Activated CD8-positive, alpha-beta T cell treated with anti-CD3 and anti-CD28 coated beads, Interleukin-2, amount 10 ng/mL, durations not matched to agents 7 days and 5 days (primary cell): ENCODE measurements around the gene LBX2. TPM values are rescaled to one million over a fixed set of nuclear protein-coding genes. Genes with fewer than 3 reads are reported as not detected.
"Not testable (repeated sequence)": the region's sequence is repeated elsewhere in the genome, so short reads cannot be mapped to it uniquely, and the experiment has no call there.

ENCODE experiments used
- ATAC-seq: fragments of 150-1000 bp; cut with Tn5 transposase; one replicate; pipeline ENCODE4 v1.10.0; 2021; ENCODE audit warnings: moderate library complexity
- CTCF ChIA-PET: fragments of 350-600 bp; sonication (Branson Sonifier 250); formaldehyde crosslinking; loops from one replicate; lab custom pipeline; 2021; ENCODE audit warnings: antibody characterized with exemption; lab: Charles Lee
- POLR2A ChIA-PET: fragments of 350-600 bp; sonication (Branson Sonifier 250); formaldehyde crosslinking; loops from one replicate; lab custom pipeline; 2021; ENCODE audit warnings: antibody characterized with exemption; lab: Charles Lee
- DNase-seq: peaks from one replicate; pipeline ENCODE4 v3.0.0-alpha.2; 2020
- H3K27ac Mint-ChIP-seq: one replicate; pipeline ENCODE4 v1.8.0; 2021; ENCODE audit warnings: mild to moderate bottlenecking, mixed read lengths
- H3K27me3 Mint-ChIP-seq: one replicate; pipeline ENCODE4 v1.8.0; 2021; ENCODE audit warnings: low read depth, mixed read lengths
- H3K36me3 Mint-ChIP-seq: one replicate; pipeline ENCODE4 v1.8.0; 2021; ENCODE audit warnings: low read depth, mixed read lengths
- H3K4me1 Mint-ChIP-seq: one replicate; pipeline ENCODE4 v1.8.0; 2021; ENCODE audit warnings: low read depth, mixed read lengths
- H3K4me3 Mint-ChIP-seq: one replicate; pipeline ENCODE4 v1.8.0; 2021; ENCODE audit warnings: mild to moderate bottlenecking, mixed read lengths
- H3K9me3 Mint-ChIP-seq: one replicate; pipeline ENCODE4 v1.8.0; 2022; ENCODE audit warnings: mixed read lengths; ENCODE audit not compliant: insufficient read depth
- total RNA-seq, 2 experiments: library from RNA; stranded (reverse); gene quantifications; one replicate each; pipeline ENCODE4 v1.2.3, GENCODE V29; 2021

The LBX2 gene
- total RNA-seq, 2 experiments from 2014 or later, result 0.32 to 0.68 TPM

GRCh38 chr2:74493546-74493945, 5.9 kb downstream of the LBX2 start:
- Mint-ChIP-seq H3K4me1 (peaks cover 12% of the 10 kb centered on the region), H3K27me3 (peaks cover 6% of the 10 kb centered on the region), H3K27ac (no peak overlapping the region), H3K4me3 (no peak overlapping the region), H3K36me3 (peaks cover 42% of the 10 kb centered on the region), H3K9me3 (no peaks in the 10 kb centered on the region)
- ChIA-PET CTCF (interaction anchor here (0.6 to 1.4 kb wide), 5 partner anchors 11 to 443 kb away, joined by 3 to 9 read pairs (median 3); partner anchors contain the start of genes CCDC142, MOGS, MRPL53 and TTC31), POLR2A (interaction anchor here (1.1 to 1.7 kb wide), 2 partner anchors 10 kb away, joined by 3 to 6 read pairs; partner anchors contain the start of gene TTC31)
- DNase-seq (no peak), ATAC-seq (no peak)

- CTCF ChIA-PET, result interaction anchor here (0.7 to 1.1 kb wide), 3 partner anchors 8 to 19 kb away, joined by 3 read pairs; partner anchors contain the start of gene MRPL53
- ATAC-seq (no peak), DNase-seq (no peak)
- Mint-ChIP-seq H3K4me3 (no peak overlapping the region), H3K4me1 (peaks cover 1% of the 10 kb centered on the region), H3K9me3 (no peaks in the 10 kb centered on the region), H3K36me3 (peaks cover 42% of the 10 kb centered on the region), H3K27ac (no peak overlapping the region), H3K27me3 (no peaks in the 10 kb centered on the region)
- POLR2A ChIA-PET, result interaction anchor here (0.6 to 1.2 kb wide), 2 partner anchors 8 to 40 kb away, joined by 3 read pairs; no protein-coding TSS in a partner anchor
Measured at GRCh38 chr2:74491648-74492544, 7.5 kb downstream of the LBX2 start.

DNA sequence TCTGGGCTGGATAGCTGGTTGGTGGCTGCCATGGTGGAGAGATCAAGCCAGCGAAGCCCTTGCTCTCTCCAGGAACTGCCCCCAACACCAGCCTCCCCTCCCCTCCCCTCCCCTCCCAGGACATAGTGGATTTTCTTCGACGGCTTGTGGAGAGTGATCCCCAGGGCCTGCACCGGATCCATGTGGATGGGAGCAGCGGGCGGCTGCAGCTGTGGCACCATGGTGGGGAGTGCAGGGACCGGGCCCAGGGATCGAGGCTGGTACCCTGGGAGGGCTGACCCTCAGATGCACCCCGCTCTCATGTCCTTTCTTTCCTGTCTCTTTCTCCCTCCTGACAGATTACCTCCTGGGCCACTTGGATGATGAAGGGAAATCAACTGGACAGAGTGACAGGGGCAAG, 9.5 kb downstream of the LBX2 start:
- Mint-ChIP-seq H3K9me3 (no peaks in the 10 kb centered on the region), H3K27me3 (no peaks in the 10 kb centered on the region), H3K4me1 (peaks cover 3% of the 10 kb centered on the region), H3K27ac (no peak overlapping the region), H3K4me3 (no peak overlapping the region), H3K36me3 (peaks cover 53% of the 10 kb centered on the region)
- ATAC-seq (no peak), DNase-seq (no peak)
- CTCF ChIA-PET, result no interaction called here
- POLR2A ChIA-PET, result no interaction called here

- DNase-seq, result no peak
- no peak for ATAC-seq
- peaks cover 48% of the 10 kb centered on the region for H3K36me3 Mint-ChIP-seq
- H3K4me1 Mint-ChIP-seq, result peaks cover 7% of the 10 kb centered on the region
- H3K27me3 Mint-ChIP-seq, result no peaks in the 10 kb centered on the region
- ChIA-PET CTCF (interaction anchor here (1.8 kb wide), 1 partner anchor 43 kb away, joined by 5 read pairs; no protein-coding TSS in a partner anchor), POLR2A (interaction anchor here (1.4 kb wide), 1 partner anchor 9 kb away, joined by 6 read pairs; no protein-coding TSS in a partner anchor)
- H3K27ac Mint-ChIP-seq, result no peak overlapping the region
- no peaks in the 10 kb centered on the region for H3K9me3 Mint-ChIP-seq
- H3K4me3 Mint-ChIP-seq, result no peak overlapping the region
Measured at GRCh38 chr2:74488643-74489481, 10.5 kb downstream of the LBX2 start.

- Mint-ChIP-seq H3K9me3 (no peaks in the 10 kb centered on the region), H3K36me3 (peaks cover 44% of the 10 kb centered on the region), H3K27ac (no peak overlapping the region), H3K4me1 (peaks cover 21% of the 10 kb centered on the region), H3K27me3 (no peaks in the 10 kb centered on the region), H3K4me3 (no peak overlapping the region)
- no peak for DNase-seq
- ATAC-seq, result no peak
- CTCF ChIA-PET, result interaction anchor here (7.0 kb wide), 1 partner anchor 45 kb away, joined by 76 read pairs; the partner anchor contains the start of genes AUP1 and HTRA2
- POLR2A ChIA-PET, result no interaction called here
Measured at GRCh38 chr2:74486141-74486540, 13.3 kb downstream of the LBX2 start.

- Mint-ChIP-seq H3K4me1 (peaks cover 41% of the 10 kb centered on the region), H3K27ac (peak overlapping the region; percentile 100), H3K36me3 (peaks cover 43% of the 10 kb centered on the region), H3K4me3 (peak overlapping the region; percentile 100)
- H3K9me3 Mint-ChIP-seq, ATAC-seq, DNase-seq, H3K27me3 Mint-ChIP-seq: not testable (repeated sequence)
- POLR2A ChIA-PET, result interaction anchor here (0.6 to 4.1 kb wide), 9 partner anchors 9 to 1307 kb away, joined by 3 to 39 read pairs (median 11); partner anchors contain the start of genes AUP1, HTRA2, INO80B and MOGS
- CTCF ChIA-PET, result interaction anchor here (1.0 to 7.0 kb wide), 17 partner anchors 9 to 118 kb away, joined by 3 to 101 read pairs (median 11); partner anchors contain the start of genes AUP1, HTRA2, INO80B and LBX2
Measured at GRCh38 chr2:74483675-74484164, 15.7 kb downstream of the LBX2 start.

DNA sequence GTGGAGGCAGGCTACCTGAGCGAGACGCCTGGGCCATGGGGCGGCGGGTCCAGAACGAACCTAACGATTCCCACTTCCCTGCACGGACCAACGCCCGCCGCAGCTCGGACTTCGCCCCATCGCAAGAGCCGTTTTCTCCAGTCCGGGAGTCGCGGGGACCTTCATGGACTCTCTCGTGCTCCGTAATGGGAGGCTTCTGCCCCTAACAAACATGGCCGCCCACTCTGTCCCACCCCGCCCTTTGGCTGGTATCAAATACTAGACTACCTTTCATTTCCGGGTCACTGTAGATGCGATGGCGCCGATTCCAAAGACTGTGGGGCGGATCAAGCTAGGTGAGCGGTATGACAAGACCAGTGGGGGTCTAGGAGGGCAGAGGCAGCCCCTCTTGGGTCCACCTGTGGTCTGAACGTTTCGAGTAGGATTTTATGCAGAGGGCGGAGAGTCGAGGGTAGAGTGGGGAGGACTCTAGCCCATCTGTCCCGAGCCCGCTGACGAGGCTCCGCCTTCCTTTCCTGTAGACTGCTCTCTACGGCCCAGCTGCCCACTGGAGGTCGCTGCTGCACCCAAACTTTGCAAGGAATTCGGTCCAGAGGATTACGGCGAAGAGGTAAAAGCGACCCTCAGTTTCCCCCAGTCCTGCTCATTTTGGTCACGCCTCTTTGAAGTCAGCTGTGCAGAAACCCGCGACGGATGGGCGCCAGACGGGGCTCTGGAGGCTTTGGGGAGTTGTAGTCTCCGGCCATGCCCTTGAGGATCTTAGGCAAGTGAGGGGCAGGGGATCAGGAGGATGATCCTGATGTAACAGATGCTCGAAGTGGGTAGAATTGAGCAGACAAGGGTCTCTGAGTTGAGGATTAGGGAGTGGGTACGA, 16.4 kb downstream of the LBX2 start, which contains the start of the genes CCDC142 and TTC31:
Gene CCDC142 (minus strand): TSS at position 198 of the 874 bp plus-strand sequence. CDS start 161 bp downstream, at position 37.
Gene TTC31 (plus strand): TSS at position 281 of the 874 bp plus-strand sequence. CDS start 15 bp downstream, at position 296.
- ATAC-seq, result peak; percentile 95
- H3K27ac Mint-ChIP-seq, result peak within 1 kb of the TSS; percentile 100
- H3K4me3 Mint-ChIP-seq, result peak within 1 kb of the TSS; percentile 100
- peaks cover 41% of the 10 kb centered on the region for H3K4me1 Mint-ChIP-seq
- peaks cover 43% of the 10 kb centered on the region for H3K36me3 Mint-ChIP-seq
- DNase-seq, result peak; percentile 97
- POLR2A ChIA-PET, result interaction anchor here (0.6 to 4.1 kb wide), 16 partner anchors 8 to 1306 kb away, joined by 3 to 39 read pairs (median 6); partner anchors contain the start of genes AUP1, DQX1, HTRA2 and INO80B
- no peaks in the 10 kb centered on the region for H3K9me3 Mint-ChIP-seq
- CTCF ChIA-PET, result interaction anchor here (0.8 to 7.0 kb wide), 26 partner anchors 9 to 119 kb away, joined by 3 to 101 read pairs (median 7); partner anchors contain the start of genes AUP1, DQX1, HTRA2 and INO80B
- H3K27me3 Mint-ChIP-seq, result no peaks in the 10 kb centered on the region

GRCh38 chr2:74481961-74482800, 17.2 kb downstream of the LBX2 start:
- H3K9me3 Mint-ChIP-seq, result no peaks in the 10 kb centered on the region
- ATAC-seq, result peak; percentile 56
- peaks cover 45% of the 10 kb centered on the region for H3K4me1 Mint-ChIP-seq
- peak; percentile 71 for DNase-seq
- H3K27me3 Mint-ChIP-seq, result no peaks in the 10 kb centered on the region
- peak overlapping the region; percentile 100 for H3K27ac Mint-ChIP-seq
- H3K4me3 Mint-ChIP-seq, result peak overlapping the region; percentile 100
- POLR2A ChIA-PET, result interaction anchor here (0.6 to 4.1 kb wide), 17 partner anchors 8 to 355 kb away, joined by 3 to 39 read pairs (median 5); partner anchors contain the start of genes AUP1, DQX1, HTRA2 and INO80B
- CTCF ChIA-PET, result interaction anchor here (0.7 to 7.0 kb wide), 26 partner anchors 10 to 111 kb away, joined by 3 to 101 read pairs (median 7); partner anchors contain the start of genes AUP1, DQX1, HTRA2 and INO80B
- H3K36me3 Mint-ChIP-seq, result peaks cover 48% of the 10 kb centered on the region

DNA sequence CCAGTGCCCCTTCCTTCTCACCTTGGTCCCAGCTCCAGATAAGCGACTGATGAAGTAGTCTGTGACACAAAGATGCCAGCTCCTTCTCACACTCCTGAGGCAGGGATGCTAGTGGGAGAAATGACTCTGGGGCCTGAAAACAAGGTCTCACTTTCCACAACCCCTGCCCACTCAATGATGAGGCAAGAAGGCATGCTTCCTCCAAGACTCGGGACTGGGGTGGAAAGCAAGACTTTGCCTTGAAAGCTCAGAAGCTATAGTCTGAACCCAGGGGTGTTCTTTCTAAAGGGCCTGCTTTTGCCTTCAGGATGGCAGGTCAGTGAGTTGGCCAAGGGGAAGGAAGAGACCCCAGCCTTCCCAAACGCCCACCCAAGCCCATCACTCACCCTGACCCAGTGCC, 18.0 kb downstream of the LBX2 start:
- no peaks in the 10 kb centered on the region for H3K27me3 Mint-ChIP-seq
- DNase-seq (no peak), ATAC-seq (no peak)
- peak overlapping the region; percentile 100 for H3K4me3 Mint-ChIP-seq
- peak overlapping the region; percentile 43 for H3K27ac Mint-ChIP-seq
- peaks cover 48% of the 10 kb centered on the region for H3K36me3 Mint-ChIP-seq
- POLR2A ChIA-PET, result interaction anchor here (0.6 to 4.1 kb wide), 11 partner anchors 9 to 356 kb away, joined by 3 to 39 read pairs (median 4); partner anchors contain the start of genes AUP1, DQX1, HTRA2 and INO80B
- peaks cover 42% of the 10 kb centered on the region for H3K4me1 Mint-ChIP-seq
- CTCF ChIA-PET, result interaction anchor here (0.7 to 7.0 kb wide), 12 partner anchors 9 to 112 kb away, joined by 3 to 101 read pairs (median 4); partner anchors contain the start of genes AUP1, HTRA2, INO80B and MOGS
- H3K9me3 Mint-ChIP-seq, result no peaks in the 10 kb centered on the region
